CD4-positive, alpha-beta T cell (primary cell): ENCODE data around the gene NFIC. TPM values are rescaled to one million over a fixed set of nuclear protein-coding genes. Genes with fewer than 3 reads are reported as not detected.
"Not testable (repeated sequence)": the region's sequence is repeated elsewhere in the genome, so short reads cannot be mapped to it uniquely, and the experiment has no call there.

Experiments
- ATAC-seq: fragments of 200-7000 bp; cut with Tn5 transposase; one replicate; pipeline ENCODE4 v1.10.0; 2022; ENCODE audit warnings: mild to moderate bottlenecking; ENCODE audit not compliant: poor library complexity
- CTCF ChIA-PET: fragments of 350-600 bp; sonication (Branson Sonifier 250); formaldehyde crosslinking; loops from one replicate; lab custom pipeline; 2021; ENCODE audit warnings: antibody characterized with exemption, inconsistent platforms; lab: Charles Lee
- POLR2A ChIA-PET: fragments of 350-600 bp; sonication (Branson Sonifier 250); formaldehyde crosslinking; loops from one replicate; lab custom pipeline; 2021; ENCODE audit warnings: antibody characterized with exemption, inconsistent platforms; lab: Charles Lee
- DNase-seq, 14 experiments: peaks; one replicate each; pipeline ENCODE4 v3.0.0-alpha.2; 2013 to 2020; ENCODE audit warnings: mixed read lengths in 2 of 14
- H3K27ac ChIP-seq, 2 donors: one replicate each; pipeline versions ENCODE4 v1.5.1 to v1.7.0; 2013; ENCODE audit warnings: low read length in 2 of 2, low read depth in 1 of 2, mild to moderate bottlenecking in 1 of 2
- H3K27me3 ChIP-seq, 2 experiments: 1 replicate in 1 of 2; 2 replicates in 1 of 2; pipeline versions ENCODE4 v1.6.1 to v1.7.0; 2013; ENCODE audit warnings: low read length in 2 of 2, control low read depth in 1 of 2, mild to moderate bottlenecking in 1 of 2, moderate library complexity in 1 of 2; ENCODE audit not compliant: insufficient read depth in 2 of 2, control insufficient read depth in 1 of 2
- H3K36me3 ChIP-seq: one replicate; pipeline ENCODE4 v1.6.1; 2013; ENCODE audit warnings: low read length, control low read depth; ENCODE audit not compliant: insufficient read depth
- H3K4me1 ChIP-seq: one replicate; pipeline ENCODE4 v1.6.1; 2013; ENCODE audit warnings: low read length, control low read depth; ENCODE audit not compliant: insufficient read depth
- H3K4me3 ChIP-seq: one replicate; pipeline ENCODE4 v1.5.1; 2013; ENCODE audit warnings: mild to moderate bottlenecking, low read length, moderate library complexity
- H3K9me3 ChIP-seq, 2 experiments: 1 replicate in 1 of 2; 2 replicates in 1 of 2; pipeline versions ENCODE4 v1.6.1 to v1.7.0; 2013; ENCODE audit warnings: low read length in 2 of 2, mild to moderate bottlenecking in 2 of 2, control low read depth in 1 of 2, moderate library complexity in 1 of 2; ENCODE audit not compliant: control insufficient read depth in 1 of 2, insufficient read depth in 1 of 2
- H3K27ac Mint-ChIP-seq: one replicate; pipeline ENCODE4 v1.8.0; 2020; ENCODE audit warnings: mixed read lengths
- H3K27me3 Mint-ChIP-seq: one replicate; pipeline ENCODE4 v1.8.0; 2021; ENCODE audit warnings: mixed read lengths
- H3K36me3 Mint-ChIP-seq: one replicate; pipeline ENCODE4 v1.8.0; 2021; ENCODE audit warnings: low read depth, mixed read lengths
- H3K4me1 Mint-ChIP-seq: one replicate; pipeline ENCODE4 v1.8.0; 2021; ENCODE audit warnings: low read depth, mixed read lengths
- H3K4me3 Mint-ChIP-seq: one replicate; pipeline ENCODE4 v1.8.0; 2020; ENCODE audit warnings: mild to moderate bottlenecking, mixed read lengths
- H3K9me3 Mint-ChIP-seq: one replicate; pipeline ENCODE4 v1.8.0; 2020; ENCODE audit warnings: mixed read lengths
- intact Hi-C, 2 experiments: fragments of 100-400 bp; cut with DNase I in 1 of 2; cut with micrococcal nuclease in 1 of 2; formaldehyde crosslinking; loops; one replicate each; pipeline versions ENCODE4 v1.15.1 to v1.9.0; 2023 to 2025; cut with DNase I, micrococcal nuclease
- total RNA-seq, 174 experiments: library from RNA in 2 of 174; stranded (reverse) in 2 of 174; gene quantifications; one replicate each; pipeline ENCODE4 v1.2.3 and lab custom pipeline; 2021 to 2026
- TF ChIP-seq, protein P1 (sequence below): fragments of 200-600 bp; IDR thresholded peaks from one replicate; pipeline ENCODE4 v1.8.0; 2022; ENCODE audit warnings: antibody characterized with exemption, mild to moderate bottlenecking

Gene NFIC
- total RNA-seq, 2 experiments from 2014 or later, result 22.1 to 22.2 TPM

DNA sequence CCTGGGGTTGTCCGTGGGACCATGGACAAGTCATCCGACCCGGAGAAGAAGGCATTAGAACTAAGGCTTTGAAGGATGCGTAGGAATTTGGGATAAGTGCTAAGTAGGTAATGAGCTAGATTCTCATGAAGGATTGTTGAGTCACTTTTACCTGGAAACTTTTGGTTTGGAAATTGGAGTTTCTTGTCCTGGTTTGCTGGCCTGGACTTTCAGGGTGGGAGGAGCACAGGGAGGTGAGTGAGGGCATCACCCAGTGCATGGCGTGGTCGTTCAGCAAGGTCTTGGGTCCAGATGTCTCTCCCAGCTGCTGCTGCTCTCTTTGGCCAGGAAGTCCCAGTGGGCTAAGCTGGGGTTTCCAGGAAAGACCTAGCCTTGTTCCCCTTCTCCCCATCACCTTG lies 7.6 kb downstream of the NFIC start:
- TF ChIP-seq, protein P1, sequence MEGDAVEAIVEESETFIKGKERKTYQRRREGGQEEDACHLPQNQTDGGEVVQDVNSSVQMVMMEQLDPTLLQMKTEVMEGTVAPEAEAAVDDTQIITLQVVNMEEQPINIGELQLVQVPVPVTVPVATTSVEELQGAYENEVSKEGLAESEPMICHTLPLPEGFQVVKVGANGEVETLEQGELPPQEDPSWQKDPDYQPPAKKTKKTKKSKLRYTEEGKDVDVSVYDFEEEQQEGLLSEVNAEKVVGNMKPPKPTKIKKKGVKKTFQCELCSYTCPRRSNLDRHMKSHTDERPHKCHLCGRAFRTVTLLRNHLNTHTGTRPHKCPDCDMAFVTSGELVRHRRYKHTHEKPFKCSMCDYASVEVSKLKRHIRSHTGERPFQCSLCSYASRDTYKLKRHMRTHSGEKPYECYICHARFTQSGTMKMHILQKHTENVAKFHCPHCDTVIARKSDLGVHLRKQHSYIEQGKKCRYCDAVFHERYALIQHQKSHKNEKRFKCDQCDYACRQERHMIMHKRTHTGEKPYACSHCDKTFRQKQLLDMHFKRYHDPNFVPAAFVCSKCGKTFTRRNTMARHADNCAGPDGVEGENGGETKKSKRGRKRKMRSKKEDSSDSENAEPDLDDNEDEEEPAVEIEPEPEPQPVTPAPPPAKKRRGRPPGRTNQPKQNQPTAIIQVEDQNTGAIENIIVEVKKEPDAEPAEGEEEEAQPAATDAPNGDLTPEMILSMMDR, result no peak
- intact Hi-C loops, result no loop called here
- H3K4me1 ChIP-seq, result peaks cover 4% of the 10 kb centered on the region
- no peak for ATAC-seq
- H3K27me3 ChIP-seq, result no peaks in the 10 kb centered on the region
- Mint-ChIP-seq H3K36me3 (no peaks in the 10 kb centered on the region), H3K27me3 (no peaks in the 10 kb centered on the region), H3K4me3 (no peak overlapping the region), H3K4me1 (peaks cover 22% of the 10 kb centered on the region), H3K9me3 (no peaks in the 10 kb centered on the region), H3K27ac (peak overlapping the region; percentile 17)
- DNase-seq, result no peak
- POLR2A ChIA-PET, result no interaction called here
- H3K27ac ChIP-seq, result no peak overlapping the region
- no peak overlapping the region for H3K4me3 ChIP-seq
- H3K36me3 ChIP-seq, result peaks cover 4% of the 10 kb centered on the region
- CTCF ChIA-PET, result no interaction called here
- H3K9me3 ChIP-seq, result peaks cover 0 to 4% of the 10 kb centered on the region in 2 experiments

DNA sequence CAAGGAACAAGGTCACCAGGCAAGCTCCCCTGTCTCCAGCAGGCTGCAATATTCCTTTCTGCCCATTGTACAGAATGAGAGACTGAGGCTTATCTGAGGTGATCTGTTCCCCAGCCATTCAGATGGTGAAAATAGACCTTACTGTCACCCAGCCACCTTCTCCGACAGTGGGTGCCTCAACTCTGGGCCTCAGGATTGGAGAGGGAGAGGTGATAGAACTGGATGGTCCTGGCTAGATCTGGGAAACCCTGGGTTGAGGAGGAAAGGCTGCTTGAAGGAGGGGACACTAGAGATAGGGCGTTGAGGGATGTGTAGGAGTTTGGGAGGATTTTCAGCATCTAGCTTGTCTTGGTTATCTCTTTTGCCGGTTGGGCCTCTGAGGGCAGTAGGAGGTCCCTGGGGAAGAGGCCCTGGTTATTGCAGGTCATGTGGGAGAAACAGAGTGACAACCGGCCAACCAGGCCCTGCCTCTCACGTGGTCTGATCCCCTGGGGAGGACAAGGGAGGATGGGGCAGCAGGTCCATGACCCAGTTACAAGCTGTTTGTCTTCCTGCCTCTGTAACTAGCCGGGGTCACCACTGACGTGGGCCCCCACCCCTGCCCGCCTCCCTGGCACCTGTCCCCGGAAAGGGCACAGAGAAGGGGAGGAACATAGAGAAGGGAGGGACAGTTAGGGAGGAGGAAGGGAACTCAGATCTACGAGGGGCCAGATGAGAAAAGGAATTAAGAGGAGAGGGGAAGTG lies 8.2 kb downstream of the NFIC start:
- H3K27ac ChIP-seq, result no peak overlapping the region
- Mint-ChIP-seq H3K36me3 (no peaks in the 10 kb centered on the region), H3K4me1 (peaks cover 19% of the 10 kb centered on the region), H3K9me3 (no peaks in the 10 kb centered on the region), H3K4me3 (no peak overlapping the region), H3K27ac (no peak overlapping the region), H3K27me3 (no peaks in the 10 kb centered on the region)
- H3K4me1 ChIP-seq, result peaks cover 4% of the 10 kb centered on the region
- TF ChIP-seq, protein P1, result no peak
- intact Hi-C loops, result no loop called here
- H3K36me3 ChIP-seq, result peaks cover 4% of the 10 kb centered on the region
- POLR2A ChIA-PET, result no interaction called here
- H3K27me3 ChIP-seq, result no peaks in the 10 kb centered on the region
- peaks cover 0 to 4% of the 10 kb centered on the region in 2 experiments for H3K9me3 ChIP-seq
- DNase-seq (no peak), ATAC-seq (no peak)
- CTCF ChIA-PET, result no interaction called here
- no peak overlapping the region for H3K4me3 ChIP-seq

DNA sequence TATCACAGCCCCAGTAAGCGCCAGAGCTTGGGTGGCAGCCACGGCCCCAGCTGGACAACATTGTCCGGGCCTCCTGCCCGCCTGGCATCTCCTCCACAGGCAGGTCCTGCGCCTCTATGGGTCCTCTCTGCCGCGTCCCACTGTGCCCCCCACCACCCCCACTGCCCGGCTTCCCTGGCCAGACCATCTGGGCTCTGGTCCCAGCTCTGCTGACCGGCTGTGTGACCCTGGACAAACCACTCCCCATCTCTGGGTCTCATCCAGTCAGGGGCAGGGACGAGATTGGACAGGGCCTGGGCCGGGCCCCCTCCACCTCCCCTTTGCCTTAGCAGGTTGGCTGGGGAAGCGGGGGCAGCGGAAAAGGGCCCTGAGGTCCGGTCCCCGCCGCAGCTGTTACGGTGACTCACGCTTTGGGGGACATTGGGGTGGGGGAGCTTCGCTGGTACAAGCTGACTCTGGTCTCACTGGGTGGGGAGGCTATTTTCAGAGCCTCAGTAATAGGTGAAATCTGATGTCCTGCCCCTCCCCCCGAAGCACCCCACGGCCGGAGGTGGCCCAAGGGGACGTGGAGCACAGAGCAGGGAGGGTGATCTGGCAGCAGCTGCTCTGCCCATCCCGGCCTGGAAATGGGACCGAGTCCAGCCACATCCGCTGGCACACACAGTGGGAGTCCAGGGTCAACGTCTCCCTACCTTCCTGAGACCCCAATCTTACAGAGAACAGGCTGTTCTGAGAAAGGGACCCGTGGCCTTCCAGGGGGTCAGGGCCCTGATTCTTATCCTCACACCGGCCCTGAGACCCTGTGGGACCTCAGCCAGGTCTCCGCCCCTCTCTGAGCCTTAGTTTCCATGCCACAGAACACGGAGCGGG lies 9.1 kb downstream of the NFIC start:
- ATAC-seq, result no peak
- no peaks in the 10 kb centered on the region for H3K27me3 Mint-ChIP-seq
- intact Hi-C loops, result no loop called here
- POLR2A ChIA-PET, result no interaction called here
- CTCF ChIA-PET, result no interaction called here
- H3K9me3 Mint-ChIP-seq, result no peaks in the 10 kb centered on the region
- DNase-seq, result no peak
- H3K27ac Mint-ChIP-seq, result no peak overlapping the region
- Histone ChIP-seq H3K4me3 (no peak overlapping the region), H3K36me3 (peaks cover 4% of the 10 kb centered on the region), H3K27me3 (no peaks in the 10 kb centered on the region), H3K9me3 (peaks cover 0 to 4% of the 10 kb centered on the region in 2 experiments), H3K27ac (no peak overlapping the region), H3K4me1 (no peaks in the 10 kb centered on the region)
- TF ChIP-seq, protein P1, result no peak
- H3K4me1 Mint-ChIP-seq, result peaks cover 10% of the 10 kb centered on the region
- no peaks in the 10 kb centered on the region for H3K36me3 Mint-ChIP-seq
- H3K4me3 Mint-ChIP-seq, result no peak overlapping the region

DNA sequence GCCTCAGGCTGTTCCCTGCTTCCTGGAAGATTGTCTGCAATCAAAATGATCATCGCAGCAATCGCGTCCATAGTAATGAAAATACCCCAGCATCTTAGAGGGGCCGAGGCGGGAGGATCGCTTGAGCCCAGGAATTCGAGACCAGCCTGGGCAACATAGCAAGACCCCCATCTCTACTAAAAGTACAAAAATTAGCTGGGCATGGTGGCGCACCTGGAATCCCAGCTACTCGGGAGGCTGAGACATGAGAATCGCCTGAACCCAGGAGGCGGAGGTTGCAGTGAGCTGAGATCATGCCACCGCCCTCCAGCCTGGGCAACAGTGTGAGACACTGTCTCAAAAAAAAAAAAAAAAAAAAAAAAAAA lies 9.7 kb downstream of the NFIC start:
- H3K36me3 ChIP-seq, H3K9me3 Mint-ChIP-seq, H3K27me3 Mint-ChIP-seq, H3K36me3 Mint-ChIP-seq, ATAC-seq, DNase-seq, H3K4me1 ChIP-seq, H3K27ac Mint-ChIP-seq, H3K27me3 ChIP-seq, H3K4me3 ChIP-seq, intact Hi-C loops, H3K4me3 Mint-ChIP-seq, POLR2A ChIA-PET, H3K9me3 ChIP-seq, H3K4me1 Mint-ChIP-seq, CTCF ChIA-PET, H3K27ac ChIP-seq: not testable (repeated sequence)
